Upper lobe of left lung (tissue), 4 donors: ENCODE results near the gene SMAGP.

Source experiments
- CTCF ChIP-seq, 6 experiments: fragments of 450-650 bp in 4 of 6; fragments of 200-600 bp in 2 of 6; sonication (generic) in 2 of 6; IDR thresholded peaks; one replicate each; pipeline ENCODE4 v1.5.1; 2016 to 2019; ENCODE audit warnings: antibody characterized with exemption in 6 of 6
- EP300 ChIP-seq, 4 donors: sonication (generic); formaldehyde crosslinking; IDR thresholded peaks; one replicate each; pipeline ENCODE4 v1.5.1; 2017; ENCODE audit warnings: antibody characterized with exemption in 4 of 4, control low read depth in 2 of 4
- POLR2A ChIP-seq, 4 donors: fragments of 450-650 bp; IDR thresholded peaks; one replicate each; pipeline ENCODE4 v1.5.1; 2016 to 2017; ENCODE audit warnings: antibody characterized with exemption in 4 of 4, mild to moderate bottlenecking in 2 of 4

- TF ChIP-seq CTCF (IDR thresholded peaks at IDR 0.05): no peak
- TF ChIP-seq POLR2A (IDR thresholded peaks at IDR 0.05): no peak
- TF ChIP-seq EP300 (IDR thresholded peaks at IDR 0.05): no peak
Measured at GRCh38 chr12:51202718-51203117, 67.5 kb downstream of the SMAGP start.
